Adipose tissue (tissue), 3 donors: ENCODE measurements around the gene RREB1. TPM values are rescaled to one million over a fixed set of nuclear protein-coding genes. Genes with fewer than 3 reads are reported as not detected.
"Not testable (repeated sequence)": the region's sequence is repeated elsewhere in the genome, so short reads cannot be mapped to it uniquely, and the experiment has no call there.

Source experiments
- H3K27ac ChIP-seq: one replicate; pipeline ENCODE4 v1.5.1; 2013; ENCODE audit warnings: low read depth, low read length
- WGBS, 3 donors: extraction: QIAGEN DNeasy Blood & Tissue Kit; methylation state at CpG; one replicate each; pipeline ENCODE4 v1.1.7; 2013; 5-methylcytosine and 5-hydroxymethylcytosine counted together
- polyA plus RNA-seq, 3 donors: library from polyadenylated mRNA; stranded (reverse); fragments of 200-250 nt; gene quantifications; one replicate each; pipeline ENCODE4 v1.2.3, GENCODE V29; 2013
- donor health status: healthy with polysubstance abuse.
- donor health status: Bipolar disorder and iron deficiency.
- donor health status: healthy.

Gene RREB1
- polyA plus RNA-seq, 3 donors, result 6.2 to 14.5 (median 9.6) TPM

DNA sequence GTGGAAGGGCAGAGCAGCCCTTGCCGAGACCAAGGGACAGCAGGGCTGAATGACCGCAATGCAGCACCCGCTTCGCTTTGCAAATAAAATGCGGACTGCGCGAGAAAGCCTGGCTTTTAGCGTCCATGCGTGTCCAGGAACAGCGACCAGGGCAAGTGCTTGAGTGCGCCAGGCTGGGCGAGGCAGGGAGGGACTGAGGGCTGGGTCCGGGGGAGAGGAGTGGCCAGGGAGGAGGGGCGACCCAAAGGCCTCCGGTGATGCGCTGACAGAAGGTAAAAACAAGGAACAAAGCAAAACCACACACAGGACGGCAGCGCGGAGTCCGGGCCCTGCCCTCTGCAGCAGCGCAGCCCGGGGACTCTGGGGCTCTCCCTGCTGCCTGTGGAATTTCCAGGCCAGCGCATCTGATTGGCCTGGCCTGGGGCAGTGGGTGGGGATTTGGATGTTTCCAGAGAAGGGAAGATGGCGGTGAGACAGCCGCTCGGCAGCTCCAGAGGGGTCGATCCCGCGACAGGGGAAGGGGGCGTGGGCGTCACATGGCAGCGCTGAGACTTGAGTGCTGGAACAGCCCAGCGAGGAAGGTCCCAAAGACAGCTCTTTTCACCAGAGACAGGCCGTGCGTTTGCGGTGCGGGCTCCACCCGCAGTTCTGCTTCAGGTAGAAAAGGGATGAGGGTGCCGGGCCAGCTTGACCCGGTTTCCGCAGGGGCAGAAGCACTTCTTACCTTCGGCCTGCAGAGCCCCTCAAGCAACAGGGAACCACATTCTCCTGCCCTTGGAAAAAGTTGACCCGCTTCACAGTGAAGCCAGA lies 153.5 kb downstream of the RREB1 start:
- H3K27ac ChIP-seq, result no peak overlapping the region
- 2 to 3% (median 3%) methylated on average over 40 to 43 of the region's 43 CpGs for WGBS, 3 donors

DNA sequence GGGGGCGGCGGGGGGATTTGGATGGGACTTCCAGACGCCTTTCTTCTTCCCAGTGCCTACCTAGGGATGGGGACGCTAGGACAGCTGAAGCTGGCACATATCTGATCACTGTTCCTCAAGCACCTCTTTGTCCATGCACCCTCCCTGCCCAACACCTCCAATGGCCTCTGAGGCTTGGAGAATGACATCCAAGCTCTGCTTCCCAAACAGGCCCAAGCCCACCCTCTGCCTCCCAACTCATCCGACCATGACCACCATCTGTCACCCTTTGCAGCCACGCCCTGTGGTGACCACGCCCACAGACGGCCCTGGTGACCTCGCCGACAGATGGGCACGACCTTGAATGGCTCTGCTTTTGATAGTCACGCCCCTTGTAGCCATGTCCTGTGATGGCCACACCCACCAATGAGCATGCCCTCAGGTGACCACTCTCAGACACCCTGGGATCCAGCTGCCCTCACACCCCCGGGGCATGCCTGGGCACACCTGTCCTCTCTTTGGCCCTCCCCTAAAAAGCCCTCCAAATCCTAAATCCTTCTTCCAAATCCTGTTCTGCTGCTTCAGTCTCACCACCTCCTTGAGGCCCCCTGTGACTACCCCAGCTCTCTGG lies 154.2 kb downstream of the RREB1 start:
- no peak overlapping the region for H3K27ac ChIP-seq
- WGBS, 3 donors, result 50 to 75% (median 67%) methylated on average over 13 of the region's 13 CpGs

DNA sequence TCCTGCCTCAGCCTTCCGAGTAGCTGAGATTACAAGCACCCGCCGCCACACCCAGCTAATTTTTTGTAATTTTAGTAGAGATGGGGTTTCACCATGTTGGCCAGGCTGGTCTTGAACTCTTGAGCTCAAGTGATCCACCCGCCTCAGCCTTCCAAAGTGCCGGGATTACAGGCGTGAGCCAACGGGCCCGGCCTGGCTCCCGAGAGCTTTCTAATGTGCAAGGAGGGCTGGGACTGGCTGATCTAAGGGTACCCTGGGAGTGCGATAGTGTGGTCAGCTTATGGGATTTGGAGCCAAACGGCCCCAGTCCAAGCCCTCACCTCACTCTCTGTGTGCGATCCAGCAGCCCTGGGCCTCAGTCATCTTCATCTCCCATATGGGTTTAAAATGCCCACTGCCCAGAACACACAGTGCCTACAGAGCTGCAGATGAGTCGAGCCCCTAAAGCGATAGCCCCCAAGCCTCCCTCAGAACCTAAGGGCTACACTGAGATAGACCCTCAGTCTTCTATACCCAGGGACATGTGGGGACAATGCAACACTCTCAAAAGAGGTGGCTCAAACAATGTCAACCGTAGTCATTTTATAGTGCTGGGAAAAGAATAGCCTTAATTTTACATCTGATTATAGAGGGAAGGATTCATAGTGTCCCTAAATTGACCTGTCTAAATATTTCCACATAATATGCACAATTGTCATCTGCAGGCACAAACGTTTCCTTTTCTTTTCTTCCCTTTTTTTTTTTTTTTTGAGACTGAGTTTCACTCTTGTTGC lies 155.2 kb downstream of the RREB1 start:
- H3K27ac ChIP-seq, result no peak overlapping the region
- WGBS, 3 donors, result 83 to 87% (median 84%) methylated on average over 15 to 16 of the region's 16 CpGs

DNA sequence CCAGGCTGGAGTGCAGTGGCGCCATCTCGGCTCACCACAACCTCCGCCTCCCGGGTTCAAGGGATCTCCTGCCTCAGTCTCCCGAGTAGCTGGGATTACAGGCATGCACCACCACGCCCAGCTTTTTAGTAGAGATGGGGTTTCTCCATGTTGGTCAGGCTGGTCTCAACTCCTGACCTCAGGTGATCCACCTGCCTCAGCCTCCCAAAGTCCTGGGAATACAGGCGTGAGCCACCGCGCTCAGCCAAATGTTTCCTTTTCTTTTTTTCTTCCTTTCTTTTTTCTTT lies 155.7 kb downstream of the RREB1 start:
- WGBS, 3 donors, result 78 to 93% (median 82%) methylated on average over 9 of the region's 9 CpGs

DNA sequence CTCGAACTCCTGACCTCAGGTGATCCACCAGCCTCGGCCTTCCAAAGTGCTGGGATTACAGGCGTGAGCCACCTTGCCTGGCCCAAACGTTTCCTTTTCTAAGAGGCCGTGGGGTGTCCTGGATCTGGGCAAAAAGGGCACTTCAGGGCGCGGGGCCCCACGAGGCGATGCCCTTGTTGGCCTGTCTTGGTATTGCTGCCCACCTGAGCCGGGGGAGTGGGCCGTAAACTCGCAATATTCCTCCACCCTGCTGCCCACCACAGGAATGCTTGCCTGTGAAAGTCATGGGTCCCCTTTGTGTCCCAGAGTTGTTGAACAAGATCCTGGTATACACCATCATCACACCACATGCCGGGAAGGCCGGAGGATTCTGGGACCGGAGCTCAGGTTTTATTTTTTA lies 156.3 kb downstream of the RREB1 start:
- H3K27ac ChIP-seq, result no peak overlapping the region
- 94 to 95% (median 95%) methylated on average over 15 of the region's 15 CpGs for WGBS, 3 donors

More for the DNA sequence above, 155.7 kb downstream of the RREB1 start:
- not testable (repeated sequence) for H3K27ac ChIP-seq

DNA sequence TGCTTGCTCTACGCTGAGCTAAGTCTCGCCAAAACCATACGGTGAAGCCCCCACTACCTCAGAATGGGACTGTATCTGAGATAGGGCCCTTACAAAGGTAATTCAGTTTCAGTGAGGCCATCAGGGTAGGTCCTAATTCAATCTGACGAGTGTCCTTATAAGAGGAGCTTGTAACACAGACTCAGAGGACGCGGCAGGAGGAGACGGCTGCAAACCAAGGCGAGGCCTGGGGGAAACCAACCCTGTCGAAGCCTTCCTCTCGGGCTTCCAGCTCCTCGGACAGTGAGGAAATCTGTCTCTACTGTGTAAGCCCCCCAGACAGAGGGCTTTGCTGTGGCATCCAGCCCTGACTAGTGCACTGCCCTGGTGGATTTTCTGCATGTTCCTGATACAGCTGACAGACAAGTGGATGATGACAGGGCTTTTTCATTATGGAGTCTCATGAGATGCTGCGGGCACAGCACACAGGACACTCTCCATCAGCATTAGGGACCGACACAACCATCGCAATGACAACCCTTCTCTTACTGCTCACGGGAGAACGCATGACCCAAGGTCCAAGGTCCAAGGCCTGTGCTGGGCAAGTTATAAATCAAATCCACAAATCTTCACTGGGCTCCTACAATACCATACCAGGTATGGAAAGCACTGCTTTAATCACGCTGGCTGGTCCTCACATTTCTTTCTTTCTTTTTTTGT lies 157.1 kb downstream of the RREB1 start:
- H3K27ac ChIP-seq, result no peak overlapping the region
- WGBS, 3 donors, result 78 to 95% (median 89%) methylated on average over 17 of the region's 17 CpGs

DNA sequence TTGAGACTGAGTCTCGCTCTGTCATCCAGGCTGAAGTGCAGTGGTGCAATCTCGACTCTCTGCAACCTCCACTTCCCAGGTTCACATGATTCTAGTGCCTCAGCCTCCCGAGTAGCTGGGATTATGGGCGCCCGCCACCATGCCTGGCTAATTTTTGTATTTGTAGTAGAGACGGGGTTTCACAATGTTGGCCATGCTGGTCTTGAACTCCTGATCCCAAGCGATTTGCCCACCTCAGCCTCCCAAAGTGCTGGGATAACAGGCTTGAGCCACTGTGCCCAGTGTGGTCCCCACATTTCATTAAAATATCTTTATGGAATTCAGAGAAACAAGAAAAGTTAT lies 157.6 kb downstream of the RREB1 start:
- H3K27ac ChIP-seq, result not testable (repeated sequence)
- 93 to 95% (median 94%) methylated on average over 7 of the region's 7 CpGs for WGBS, 3 donors

DNA sequence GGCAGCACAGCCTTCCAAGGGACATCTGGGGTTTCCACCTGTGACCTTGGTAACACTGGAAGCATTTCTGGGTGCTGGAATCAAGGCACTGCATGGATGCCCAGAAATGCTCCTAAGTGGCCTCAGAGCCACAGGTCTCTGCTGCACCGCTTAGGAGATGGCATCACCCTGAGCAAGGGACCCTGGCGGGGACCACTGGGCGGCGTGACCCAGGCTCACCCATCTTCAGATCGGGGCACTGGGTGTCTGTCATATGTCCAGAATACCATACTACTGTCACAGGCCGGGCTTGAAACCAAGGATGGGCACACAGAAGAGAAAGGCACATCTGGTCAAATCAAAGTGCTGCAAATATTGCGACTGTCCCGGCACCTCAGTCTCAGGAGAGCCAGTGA lies 159.3 kb downstream of the RREB1 start:
- 94 to 98% (median 96%) methylated on average over 8 of the region's 8 CpGs for WGBS, 3 donors
- H3K27ac ChIP-seq, result no peak overlapping the region

DNA sequence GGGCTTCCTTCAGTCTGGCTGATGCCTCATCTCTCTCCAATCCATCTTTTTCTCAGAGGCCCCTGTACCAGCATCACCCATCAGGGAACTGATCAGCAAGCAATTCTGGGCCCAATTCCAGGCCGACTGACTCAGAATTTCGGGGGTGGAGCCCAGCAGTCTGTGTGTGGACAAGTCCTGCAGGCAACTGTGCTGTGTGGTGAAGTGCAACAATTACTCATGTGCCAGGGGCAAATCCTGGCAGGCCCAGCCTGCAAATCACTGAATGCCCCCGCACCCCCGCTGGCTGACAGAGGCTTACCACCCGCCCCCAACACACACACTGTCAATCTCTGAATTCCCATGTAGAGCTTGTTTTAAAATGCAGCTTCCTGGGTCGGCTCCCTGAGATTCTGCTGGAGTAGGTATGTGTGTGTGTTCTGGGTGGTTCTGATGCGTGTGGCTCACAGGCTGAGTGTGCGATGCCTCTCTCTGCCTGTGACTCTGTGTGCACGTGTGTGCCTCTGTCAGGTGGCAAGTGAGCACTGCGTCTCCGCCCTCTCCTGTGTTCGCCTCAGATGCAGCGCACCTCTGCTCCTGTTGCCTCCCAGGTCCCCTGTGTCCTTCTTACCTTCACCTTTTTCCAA lies 159.8 kb downstream of the RREB1 start:
- no peak overlapping the region for H3K27ac ChIP-seq
- WGBS, 3 donors, result 46 to 66% (median 64%) methylated on average over 13 of the region's 13 CpGs

DNA sequence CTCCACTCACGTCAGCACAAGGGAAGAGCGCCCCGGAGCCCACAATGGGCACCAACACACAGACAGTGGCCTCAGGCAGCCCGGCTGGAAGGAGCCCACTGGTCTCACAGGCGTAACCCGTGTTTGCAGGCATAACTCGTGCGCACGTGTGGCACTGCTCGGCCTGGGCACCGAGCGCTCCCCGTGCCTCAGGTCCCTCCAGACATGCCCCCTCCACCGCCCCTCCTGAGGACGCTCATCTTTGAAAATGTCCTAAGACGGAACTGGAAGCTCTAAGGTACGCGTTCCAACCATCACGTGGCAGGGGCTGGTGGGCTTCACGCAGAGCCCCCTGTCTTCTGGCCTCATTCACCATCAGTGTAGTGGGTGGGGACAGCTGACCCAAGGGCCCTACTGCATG lies 160.6 kb downstream of the RREB1 start:
- WGBS, 3 donors, result 92 to 97% (median 95%) methylated on average over 20 of the region's 20 CpGs
- H3K27ac ChIP-seq, result no peak overlapping the region

DNA sequence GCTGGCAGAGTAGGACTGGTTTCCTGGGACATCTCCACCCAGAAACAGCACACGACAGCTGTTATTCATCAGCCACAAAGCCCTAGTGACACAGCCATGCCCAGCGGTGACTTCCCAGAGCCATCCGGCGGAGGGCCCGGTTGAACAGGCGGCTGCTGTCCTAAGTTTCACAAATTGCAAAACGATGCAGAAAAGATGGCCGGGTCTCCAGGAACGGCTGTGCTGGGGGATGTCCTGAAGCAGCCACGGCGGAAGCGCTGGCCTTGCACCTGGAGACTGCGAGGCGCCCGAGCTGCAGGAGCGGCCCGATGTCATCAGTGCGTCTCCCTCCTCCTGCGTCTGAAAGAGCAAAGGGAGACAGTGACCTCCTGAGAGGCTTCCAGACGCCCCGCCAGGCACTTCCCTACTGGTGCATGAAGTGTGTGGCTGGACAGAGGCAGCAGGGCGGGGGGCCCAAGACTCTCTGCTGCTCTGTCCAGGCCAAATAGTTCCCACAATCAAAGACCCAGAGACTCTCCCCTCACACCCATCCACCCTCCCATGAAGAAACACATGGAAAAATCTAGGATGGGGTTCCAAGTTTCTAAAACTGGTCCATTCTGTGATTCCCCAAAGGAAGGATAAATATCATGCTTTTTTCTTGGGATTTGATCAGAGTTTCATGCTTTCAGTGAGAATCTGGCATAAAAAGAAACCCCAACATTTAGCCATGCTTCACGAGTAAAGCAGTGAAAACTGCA lies 161.2 kb downstream of the RREB1 start:
- no peak overlapping the region for H3K27ac ChIP-seq
- 70 to 90% (median 86%) methylated on average over 23 of the region's 23 CpGs for WGBS, 3 donors

DNA sequence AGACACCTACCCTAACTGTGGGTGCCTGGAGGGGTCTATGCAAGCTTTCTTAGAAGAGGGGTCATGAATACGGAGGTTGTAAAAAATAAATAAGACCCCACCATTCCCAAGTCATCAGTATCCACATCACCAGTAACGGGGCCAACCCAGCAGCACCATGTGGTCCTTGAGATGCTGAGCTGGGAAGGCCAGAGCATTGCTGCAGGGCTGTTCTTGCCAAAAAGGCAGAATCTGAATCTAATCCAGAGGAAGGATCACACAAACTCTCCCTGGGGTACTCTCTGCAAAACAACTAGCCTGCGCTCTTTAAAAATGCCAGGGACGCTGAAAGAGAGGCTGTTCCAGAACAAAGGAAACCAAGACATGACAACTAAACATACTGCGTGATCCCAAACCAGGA lies 162.1 kb downstream of the RREB1 start:
- H3K27ac ChIP-seq, result no peak overlapping the region
- 68 to 85% (median 71%) methylated on average over 5 of the region's 5 CpGs for WGBS, 3 donors

DNA sequence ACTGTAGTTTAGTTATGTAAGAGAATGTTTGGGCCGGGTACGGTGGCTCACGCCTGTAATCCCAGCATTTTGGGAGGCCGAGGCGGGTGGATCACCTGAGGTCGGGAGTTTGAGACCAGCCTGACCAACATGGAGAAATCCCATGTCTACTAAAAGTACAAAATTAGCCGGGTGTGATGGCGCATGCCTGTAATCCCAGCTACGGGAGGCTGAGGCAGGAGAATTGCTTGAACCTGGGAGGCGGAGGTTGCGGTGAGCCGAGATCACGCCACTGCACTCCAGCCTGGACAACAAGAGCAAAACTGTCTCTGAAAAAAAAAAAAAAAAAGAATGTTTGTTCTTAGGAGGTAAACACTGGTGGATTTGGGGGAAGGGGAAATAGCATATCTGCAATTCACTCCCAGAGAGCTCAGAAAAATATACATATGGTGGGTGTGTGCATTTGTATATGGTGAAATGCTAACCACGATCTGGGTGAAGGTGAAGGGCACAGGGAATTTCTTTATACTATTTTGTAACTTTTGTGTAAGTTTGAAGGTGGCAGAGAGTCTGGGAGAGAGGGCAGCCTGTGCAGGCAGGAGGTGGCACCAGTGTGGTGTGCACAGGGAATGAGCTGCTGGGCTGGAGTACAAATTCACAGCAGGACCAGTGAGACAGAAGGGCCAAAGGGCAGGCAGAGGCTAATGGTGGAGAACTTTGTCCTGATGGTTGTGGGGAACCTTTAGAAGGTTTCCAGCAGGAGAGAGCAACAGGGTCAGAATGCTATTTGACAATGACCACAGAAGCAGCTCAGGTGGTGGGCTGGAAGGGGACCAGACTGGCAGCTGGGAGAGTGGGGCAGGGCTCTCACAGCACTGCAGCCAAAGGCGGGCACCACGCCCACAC lies 162.8 kb downstream of the RREB1 start:
- WGBS, 3 donors, result 49 to 80% (median 76%) methylated on average over 16 of the region's 16 CpGs

DNA sequence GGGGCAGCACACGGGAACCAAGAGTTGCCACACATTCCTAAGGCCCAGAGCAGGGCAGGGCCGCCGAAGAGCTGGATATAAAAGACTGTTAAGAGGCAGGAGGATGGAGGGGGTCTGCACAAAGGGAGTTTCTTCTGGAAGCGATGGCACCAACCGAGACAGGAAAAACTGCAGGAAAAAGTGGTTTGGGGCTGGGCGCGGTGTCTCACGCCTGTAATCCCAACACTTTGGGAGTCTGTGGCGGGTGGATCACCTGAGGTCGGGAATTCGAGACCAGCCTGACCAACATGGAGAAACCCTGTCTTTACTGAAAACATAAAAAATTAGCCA lies 163.4 kb downstream of the RREB1 start:
- H3K27ac ChIP-seq, result no peak overlapping the region
- 61 to 82% (median 61%) methylated on average over 11 of the region's 11 CpGs for WGBS, 3 donors

More for the DNA sequence above, 162.8 kb downstream of the RREB1 start:
- no peak overlapping the region for H3K27ac ChIP-seq

DNA sequence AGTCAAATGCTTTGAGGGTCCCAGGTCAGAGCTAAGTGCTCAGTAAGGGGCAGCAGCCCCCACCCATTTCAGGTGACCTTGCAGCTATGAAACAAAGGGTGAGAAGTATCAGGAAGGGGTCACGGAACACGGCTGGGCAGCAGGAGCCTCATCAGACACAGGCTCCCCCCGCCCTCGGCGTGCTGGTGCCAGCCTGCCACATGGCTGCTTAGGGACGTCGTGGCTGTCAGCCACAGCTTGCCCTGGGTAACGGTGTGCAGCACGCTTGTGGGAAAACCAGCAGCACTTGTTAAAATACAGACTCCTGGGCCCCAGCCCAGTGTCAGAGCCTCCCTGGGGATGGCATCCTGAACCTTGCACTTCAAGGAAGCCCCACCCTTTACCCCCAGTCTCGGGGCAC lies 165.9 kb downstream of the RREB1 start:
- WGBS, 3 donors, result 57 to 71% (median 69%) methylated on average over 10 of the region's 10 CpGs
- H3K27ac ChIP-seq, result no peak overlapping the region

DNA sequence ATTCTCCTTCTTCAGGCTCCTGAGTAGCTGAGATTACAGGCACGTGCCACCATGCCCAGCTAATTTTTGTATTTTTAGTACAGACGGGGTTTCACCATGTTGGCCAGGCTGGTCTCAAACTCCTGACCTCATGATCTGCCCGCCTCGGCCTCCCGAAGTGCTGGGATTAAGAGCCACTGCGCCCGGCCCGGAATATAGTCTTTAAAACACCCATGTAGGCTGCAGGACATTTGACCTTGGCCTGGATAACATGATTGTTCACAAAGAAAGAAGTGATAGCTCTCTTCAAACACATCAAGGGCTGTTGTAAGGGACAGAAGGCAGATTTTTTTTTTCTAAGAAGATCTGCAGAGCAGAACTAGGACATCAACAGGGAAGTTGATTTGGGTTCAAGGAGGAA lies 166.8 kb downstream of the RREB1 start:
- WGBS, 3 donors, result 48 to 90% (median 87%) methylated on average over 8 of the region's 8 CpGs
- not testable (repeated sequence) for H3K27ac ChIP-seq

DNA sequence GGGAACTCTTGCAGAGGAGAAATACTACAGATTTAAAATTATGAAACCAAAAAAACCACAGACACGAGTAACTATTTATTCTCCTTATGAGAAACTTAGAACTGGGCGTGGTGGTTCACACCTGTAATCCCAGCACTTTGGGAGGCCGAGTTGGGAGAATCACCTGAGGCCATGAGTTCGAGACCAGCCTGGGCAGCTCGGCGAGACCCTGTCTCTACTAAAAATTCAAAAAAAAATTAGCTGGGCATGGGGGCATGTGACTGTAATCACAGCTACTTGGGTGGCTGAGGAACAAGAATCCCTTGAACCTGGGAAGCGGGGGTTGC lies 168.4 kb downstream of the RREB1 start:
- no peak overlapping the region for H3K27ac ChIP-seq
- WGBS, 3 donors, result 57 to 67% (median 60%) methylated on average over 7 of the region's 7 CpGs
